Stimulated activated CD4-positive, alpha-beta T cell treated with anti-CD3 and anti-CD28 coated beads, Interleukin-2, amount 100 ng/mL, for 24 hours (primary cell): Measurements from ENCODE around the gene TGFBR2.
A peak's percentile ranks its signal among the peaks of the same experiment; 100 is the strongest.
"Not testable (repeated sequence)": the region's sequence is repeated elsewhere in the genome, so short reads cannot be mapped to it uniquely, and the experiment has no call there.

Experiments used
- DNase-seq, 2 donors: peaks; one replicate each; pipeline ENCODE4 v3.0.0-alpha.2; 2020

Gene TGFBR2

DNA sequence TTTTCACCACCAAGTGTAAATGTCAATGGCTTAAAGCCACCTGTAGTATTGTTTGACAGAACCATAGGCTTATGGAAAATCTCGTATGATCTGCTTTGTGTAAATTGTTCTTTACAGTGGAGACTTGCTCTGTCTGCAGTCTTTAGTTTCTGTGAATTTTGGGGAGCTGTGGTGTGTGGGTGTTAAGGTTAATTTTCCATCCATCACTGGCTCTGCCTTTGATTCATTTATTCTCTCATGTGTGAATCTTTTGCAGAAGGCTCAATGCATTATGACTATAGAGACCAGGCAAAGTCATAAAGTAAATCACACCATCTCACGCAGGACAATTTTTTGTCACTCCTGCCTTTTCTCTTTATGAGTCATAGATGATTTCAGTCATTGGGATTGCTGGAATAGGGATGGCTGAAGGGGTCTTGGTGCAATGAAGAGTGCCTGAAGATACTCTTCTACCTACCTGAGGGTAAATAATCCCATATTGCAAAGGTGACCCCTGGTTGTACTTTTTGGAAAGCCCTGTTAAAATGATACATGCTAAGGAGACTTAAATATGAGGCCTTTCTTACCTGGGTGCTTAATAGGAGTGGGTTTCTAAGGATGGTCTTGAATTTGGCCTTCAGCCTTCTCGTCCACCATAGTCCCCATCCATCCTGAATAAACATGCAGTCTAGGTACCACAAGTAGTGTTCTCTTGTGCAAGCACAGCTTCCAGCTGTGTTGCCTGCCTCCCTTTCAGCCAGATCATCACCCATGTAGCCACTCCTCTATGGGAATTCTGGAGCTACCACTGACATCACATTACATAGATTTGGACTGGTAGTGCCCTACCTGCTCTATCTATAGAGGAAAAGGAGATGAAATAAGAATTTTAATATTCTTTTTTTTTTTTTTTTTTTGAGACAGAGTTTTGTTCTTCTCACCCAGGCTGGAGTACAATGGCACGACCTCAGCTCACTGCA, 14.3 kb downstream of the TGFBR2 start:
- peak; percentile 48 to 56 for DNase-seq

DNA sequence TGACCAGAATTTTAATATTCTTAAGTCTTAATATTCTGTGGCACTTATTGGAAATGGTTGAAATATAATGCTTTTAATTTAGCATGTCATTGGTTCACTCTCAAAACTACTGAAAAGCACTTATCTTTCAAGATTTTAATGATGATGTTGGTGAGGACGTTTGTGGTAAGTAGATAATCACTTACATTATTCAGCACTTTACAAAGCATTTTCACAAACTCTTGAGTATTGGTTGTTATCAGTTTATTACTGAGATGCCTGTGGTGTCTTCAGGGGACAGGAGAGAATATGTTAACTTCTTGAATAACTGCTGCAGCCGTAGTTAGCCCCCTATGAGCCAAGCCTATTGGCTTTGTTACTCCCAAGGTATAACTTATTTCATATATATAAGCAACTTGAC, 15.2 kb downstream of the TGFBR2 start:
- no peak for DNase-seq

DNA sequence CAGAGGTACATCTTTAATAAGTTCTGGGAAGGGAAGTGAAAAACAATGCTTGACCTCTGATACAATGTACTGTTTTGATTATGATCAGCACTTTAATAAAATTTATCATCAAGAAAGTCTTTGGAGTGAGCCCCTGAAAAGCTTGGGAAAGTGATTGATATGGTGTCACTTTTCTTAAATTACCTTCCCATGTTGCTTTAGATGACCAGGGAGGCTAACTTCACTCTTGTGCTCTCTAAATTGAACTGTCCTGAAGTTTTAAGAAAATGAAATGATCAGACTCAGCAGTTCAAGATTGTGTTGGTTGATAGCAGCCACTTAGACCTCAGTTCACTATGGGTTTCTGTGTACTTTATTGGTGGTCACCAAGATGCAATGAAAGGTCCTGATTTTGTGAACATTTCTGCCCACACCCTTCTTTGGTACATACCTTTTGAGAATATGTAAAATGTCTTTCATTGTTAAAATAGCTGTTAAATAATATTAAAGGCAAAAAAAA, 15.7 kb downstream of the TGFBR2 start:
- DNase-seq = no peak

DNA sequence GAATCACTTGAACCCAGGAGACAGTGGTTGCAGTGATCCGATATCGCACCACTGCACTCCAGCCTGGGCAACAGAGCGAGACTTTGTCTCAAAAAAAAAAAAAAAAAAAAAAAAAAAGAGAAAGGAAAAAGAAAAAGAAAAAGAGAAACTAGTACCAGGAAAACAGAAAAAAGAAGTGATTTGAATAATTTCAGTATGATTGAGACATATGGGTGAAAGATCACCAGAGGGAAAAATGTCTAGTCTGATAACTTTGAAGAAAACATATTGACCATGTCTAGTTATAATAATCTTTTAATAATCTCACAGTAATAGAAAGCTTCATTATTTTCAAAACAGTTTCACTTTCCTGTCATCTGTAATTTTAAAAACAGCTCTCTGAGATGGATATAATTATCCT, 16.4 kb downstream of the TGFBR2 start:
- DNase-seq = no peak

DNA sequence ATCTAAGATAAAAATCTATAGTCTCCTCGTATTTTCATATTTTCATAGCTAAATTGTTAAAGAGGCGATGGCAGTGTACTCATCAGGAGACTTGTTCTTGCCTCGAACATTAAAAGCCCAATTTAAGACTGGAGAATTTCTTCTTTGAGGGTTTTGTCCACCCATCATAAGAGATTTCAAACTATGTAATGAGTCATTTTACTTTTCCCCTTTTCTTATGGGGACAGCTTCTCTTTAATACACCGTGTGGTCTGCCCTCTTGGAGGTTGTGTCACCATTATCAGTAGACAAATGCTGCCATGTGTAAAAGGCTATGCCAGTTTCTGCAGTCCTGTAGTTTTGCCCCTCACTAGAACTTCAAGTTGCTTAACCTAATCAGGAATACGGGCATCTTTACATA, 16.9 kb downstream of the TGFBR2 start:
- DNase-seq = no peak

DNA sequence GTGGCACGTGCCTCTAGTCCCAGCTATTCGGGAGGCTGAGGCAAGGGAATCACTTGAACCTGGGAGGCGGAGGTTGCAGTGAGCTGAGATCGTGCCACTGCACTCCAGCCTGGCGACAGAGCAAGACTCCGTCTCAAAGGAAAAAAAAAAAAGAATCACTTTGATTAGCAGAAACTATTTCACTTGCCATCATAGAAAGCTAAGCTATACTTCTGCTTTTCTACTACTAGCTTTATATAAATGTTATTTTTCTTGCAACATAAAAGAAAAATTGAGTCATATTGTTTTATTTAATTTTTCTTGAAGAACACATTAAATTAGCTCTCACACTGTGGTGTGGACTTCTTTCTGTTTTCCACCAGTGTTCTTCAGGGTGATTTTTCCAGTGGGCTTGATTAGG, 18.1 kb downstream of the TGFBR2 start:
- not testable (repeated sequence) for DNase-seq

DNA sequence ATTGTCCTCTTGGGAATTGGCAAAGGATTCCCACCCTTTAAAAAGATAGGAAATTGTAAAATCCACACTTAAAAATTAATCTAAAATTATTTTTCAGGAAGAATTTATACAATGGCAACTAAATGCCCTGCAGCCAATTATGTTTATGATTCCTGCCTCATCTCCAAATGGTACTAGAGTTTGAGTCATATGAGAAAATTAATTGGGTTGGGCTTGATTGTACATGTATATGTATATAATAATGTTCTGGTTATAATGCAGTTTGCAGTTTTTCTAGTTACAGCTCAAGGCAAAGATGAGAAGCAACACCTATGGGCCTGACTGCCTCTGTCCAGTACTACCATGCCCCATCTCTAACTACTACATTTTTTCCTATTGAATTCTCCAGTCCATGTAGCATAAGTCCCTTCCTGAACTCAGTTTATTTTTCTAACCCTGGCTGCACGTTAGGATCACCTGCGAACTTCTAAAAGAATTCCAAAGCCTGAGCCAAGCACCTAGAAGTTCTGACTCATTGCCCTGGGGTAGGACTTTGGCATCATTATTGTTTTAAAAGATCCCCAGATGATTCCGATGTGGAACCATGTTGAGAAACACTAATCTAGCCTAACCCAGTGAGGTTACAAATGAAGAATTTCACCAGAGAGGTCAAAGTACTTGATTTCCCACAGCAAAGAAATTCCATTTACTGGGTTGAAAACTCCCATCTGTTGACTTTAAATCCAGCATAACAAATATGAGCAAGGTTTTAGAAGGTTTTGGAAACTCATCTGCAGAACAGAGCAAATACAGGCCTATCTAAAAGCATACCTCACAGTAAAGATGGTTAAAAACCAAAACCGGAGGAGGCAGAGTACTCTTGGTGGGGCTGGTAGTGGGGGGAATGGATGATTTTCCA, 19.4 kb downstream of the TGFBR2 start:
- DNase-seq = no peak

DNA sequence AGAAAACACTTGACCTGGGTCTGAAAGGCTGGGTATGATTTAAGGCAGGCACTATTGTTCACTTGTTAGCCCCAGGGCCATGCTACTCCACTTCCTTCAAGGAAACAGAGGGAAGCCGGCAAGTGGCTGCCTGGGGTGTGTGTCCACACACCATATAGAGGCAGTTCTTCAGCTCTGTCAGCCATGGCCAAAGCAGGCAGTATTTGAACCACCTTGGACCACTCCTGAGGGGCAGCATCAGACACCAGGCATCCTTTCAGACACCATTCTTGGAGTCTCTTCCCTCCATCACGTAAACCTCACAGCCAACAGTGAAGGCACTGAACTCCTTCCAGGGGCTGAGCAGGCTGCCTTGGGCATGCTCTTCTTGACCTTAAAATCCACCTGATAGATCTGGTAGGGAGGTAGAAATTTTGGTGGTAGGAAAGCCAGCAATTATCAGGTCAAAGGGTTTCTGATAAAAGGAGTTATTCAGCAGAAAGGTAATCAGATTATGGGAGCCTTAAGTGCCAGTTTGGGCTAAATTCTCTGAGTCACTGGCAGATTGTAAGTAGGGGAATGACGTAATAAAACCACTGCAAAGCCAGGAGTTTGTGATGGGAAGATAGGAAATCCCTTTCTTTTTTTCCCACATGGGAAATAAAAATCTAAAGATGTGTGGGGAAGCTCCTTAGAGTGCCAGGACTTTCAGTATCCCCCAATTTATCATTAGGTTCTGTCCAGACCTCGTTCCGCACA, 20.2 kb downstream of the TGFBR2 start:
- DNase-seq = no peak

DNA sequence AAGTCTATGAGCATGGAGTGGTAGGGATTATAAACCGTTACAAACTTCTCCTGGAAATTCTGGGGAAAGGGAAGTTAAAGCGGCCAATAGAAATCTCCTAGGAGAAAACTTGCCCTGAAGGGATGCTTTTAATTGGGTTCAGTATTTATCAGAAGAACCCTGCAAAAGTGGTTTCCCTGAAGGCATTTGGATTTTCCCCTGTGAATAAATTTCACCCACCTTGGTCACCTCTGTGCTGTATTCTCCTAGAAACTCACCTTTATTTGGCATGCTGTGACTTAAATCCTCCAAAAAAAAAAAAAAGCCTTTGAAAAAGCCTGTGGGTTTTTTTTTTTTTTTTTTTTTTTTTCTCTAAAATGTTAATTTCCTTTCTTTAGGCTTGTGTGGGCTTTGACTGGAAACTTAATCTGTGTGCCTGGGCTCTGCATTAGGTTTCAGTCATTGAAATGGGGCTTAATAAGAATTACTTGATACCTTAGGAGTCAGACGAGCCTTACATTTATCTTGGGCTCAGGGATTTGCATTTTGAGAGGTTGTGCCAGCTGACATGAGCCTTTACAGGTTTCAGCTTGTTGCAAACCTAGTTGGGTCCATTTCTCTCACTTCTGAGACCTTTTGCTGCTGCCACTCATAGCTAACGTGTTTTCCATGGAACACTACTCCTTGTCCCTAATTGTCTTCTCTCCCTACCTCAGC, 22.0 kb downstream of the TGFBR2 start:
- DNase-seq = no peak

DNA sequence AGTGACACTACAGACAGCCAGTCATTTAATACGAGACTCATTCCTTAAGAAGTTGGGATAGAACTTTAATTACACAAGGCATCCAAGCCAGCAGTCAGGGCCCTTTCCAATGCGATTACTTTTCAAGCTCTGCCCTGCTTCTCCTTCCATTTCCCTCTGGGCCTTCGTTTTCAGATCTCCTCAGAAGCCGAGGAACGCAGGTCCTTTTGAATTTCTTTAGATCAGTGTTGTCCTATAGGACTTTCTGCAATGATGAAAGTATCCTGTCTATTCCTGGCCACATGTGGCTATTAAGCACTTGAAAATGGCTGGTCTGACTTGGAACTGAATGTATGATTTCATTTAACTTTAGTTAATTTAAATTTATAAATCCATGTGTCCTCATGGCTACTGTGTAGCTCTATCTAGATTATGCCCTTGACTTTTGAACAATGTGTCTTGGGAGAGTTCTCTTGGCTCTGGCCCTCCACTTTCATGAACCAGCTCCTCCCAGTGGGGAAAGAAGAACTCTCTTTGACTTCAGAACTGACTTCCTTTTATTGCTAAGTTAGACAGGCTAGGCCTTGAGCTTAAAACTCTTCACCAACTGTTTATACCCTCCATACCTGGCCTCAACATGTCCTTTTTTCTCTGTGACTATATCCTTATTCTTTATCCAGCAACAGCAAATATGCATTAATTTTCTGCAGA, 22.6 kb downstream of the TGFBR2 start:
- DNase-seq = no peak

DNA sequence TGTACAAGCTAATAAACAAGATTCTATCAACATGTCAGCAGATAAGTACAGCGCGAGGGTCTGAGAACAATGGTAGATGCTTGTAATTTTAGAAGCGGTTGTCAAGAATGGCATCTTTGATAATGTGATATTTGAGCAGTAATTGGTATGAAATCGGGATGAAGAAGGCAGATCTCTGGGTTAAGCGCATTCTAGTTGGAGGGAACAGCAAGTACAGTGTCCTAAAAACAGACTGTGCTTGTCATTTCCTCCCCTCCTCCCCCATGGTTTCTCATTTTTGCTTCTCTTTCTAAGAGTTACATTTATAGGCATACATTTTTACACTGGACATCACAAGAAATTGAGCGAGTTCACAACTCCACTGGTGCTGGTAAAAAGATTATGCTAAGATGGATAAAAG, 23.3 kb downstream of the TGFBR2 start:
- DNase-seq = no peak

DNA sequence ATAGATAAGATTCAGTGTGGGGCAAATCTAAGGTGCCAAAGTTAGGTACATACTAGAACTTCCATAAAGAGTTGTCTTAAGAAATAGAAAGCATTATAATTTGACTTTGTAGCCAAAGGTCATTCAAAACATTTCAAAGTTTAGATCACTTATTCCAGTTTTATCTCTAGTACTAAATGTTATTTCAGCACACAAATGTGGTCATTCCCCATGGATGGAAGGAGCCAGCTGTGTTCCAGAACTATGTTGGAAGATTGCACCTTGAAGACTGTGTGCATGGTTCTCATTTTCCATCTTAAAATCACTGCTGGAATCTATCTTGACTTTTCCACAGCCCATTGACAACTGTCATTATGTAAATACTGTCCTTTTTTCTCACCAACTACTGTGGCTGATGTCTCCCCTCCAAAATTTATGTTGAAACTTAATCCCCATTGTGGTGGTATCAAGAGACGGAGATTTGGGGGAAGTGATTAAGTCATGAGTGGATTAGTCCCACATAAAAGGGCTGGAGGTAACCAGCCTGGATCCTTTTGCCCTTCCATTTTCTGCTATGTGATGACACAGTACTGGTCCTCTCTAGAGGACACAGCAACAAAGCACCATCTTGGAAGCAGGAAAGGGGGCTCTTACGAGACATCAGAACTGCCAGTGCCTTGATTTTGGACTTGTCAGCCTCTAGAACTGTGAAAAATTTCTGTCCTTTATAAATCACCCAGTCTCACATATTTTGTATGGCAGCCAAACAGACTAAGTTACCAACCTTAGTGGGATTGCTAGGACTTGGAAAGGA, 24.0 kb downstream of the TGFBR2 start:
- DNase-seq = no peak

DNA sequence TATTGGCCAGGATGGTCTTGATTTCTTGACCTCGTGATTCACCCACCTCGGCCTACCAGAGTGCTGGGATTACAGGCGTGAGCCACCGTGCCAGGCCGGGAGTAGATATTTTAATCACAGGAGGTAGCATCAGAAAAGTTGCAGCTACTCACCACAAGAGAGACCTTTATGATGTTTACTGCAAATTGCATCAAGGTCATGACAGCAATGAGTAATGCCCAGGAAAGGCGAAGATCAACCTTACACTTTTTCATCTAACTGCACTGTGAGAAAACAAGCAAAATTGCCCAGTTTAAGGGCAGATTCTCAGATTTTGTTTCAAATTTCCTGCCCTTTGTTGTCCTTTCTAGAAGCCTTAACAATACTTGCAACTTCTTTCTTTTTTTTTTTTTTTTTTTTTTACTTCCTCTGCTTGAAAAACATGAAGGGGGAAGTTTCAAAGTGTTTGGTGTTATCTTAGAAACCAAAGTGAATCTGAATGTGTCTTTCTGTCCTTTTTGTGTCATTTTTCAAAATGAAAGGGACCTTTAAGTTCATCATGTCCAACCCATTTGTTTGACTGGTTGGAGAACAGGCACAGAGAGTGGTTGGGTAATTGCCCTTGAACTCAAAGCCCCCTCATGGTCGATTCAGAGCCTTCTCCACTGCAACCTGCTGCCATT, 25.0 kb downstream of the TGFBR2 start:
- DNase-seq = peak; percentile 51 to 60

DNA sequence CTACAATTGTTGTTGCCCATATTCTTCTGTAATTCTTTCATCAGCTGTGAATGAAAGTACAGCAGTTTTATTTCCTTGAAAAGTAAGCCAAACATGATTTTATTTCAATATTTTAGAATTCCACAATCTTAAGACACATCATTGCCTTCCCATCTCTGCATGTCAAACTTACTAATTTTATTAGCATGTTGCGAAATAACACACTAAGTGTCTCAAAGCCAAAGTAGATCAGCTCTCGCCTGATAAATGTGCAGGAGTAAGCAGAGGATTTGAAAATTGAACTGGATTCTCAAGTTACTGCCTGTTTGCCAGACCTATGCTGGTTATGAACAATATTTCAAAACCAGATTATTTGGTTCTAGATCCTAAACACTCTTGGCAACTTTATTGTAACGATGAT, 25.7 kb downstream of the TGFBR2 start:
- no peak for DNase-seq

DNA sequence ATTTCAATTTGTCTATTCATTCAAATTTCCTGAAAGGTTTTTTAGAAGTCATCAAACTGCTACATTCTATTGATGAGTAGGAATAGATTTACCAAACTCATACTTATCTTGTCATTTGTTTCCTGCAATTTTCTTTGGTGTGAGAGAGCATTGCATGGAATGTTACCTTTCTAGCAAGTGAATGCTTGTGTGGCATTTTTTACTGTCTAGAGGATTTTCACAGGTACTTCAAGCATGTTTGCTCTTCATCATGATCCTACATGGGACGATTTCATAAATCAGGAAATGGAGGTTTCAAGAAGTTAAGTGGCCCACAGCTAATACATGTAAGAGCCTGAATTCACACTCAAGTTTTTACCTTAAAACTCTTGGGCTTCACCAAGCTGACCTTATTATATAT, 26.1 kb downstream of the TGFBR2 start:
- DNase-seq = no peak

DNA sequence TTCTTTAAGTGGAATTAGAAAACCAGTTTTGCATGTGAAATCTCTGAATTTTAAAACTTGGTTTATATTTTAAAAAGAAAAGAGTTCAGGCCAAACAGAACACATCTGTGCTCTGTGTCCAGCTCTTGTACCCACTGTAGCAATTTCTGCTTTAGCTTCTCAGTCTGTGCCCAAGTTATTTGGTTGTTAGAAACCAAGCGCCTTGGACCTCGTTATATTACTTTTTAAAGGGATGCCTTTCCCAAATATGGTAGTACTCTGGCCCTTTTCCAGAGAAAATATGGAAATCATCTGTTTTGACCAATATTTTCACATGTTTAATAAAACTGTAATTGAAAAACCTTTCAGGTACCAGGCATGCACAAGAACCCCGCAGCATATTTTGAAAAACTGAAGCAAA, 27.3 kb downstream of the TGFBR2 start:
- DNase-seq = no peak

DNA sequence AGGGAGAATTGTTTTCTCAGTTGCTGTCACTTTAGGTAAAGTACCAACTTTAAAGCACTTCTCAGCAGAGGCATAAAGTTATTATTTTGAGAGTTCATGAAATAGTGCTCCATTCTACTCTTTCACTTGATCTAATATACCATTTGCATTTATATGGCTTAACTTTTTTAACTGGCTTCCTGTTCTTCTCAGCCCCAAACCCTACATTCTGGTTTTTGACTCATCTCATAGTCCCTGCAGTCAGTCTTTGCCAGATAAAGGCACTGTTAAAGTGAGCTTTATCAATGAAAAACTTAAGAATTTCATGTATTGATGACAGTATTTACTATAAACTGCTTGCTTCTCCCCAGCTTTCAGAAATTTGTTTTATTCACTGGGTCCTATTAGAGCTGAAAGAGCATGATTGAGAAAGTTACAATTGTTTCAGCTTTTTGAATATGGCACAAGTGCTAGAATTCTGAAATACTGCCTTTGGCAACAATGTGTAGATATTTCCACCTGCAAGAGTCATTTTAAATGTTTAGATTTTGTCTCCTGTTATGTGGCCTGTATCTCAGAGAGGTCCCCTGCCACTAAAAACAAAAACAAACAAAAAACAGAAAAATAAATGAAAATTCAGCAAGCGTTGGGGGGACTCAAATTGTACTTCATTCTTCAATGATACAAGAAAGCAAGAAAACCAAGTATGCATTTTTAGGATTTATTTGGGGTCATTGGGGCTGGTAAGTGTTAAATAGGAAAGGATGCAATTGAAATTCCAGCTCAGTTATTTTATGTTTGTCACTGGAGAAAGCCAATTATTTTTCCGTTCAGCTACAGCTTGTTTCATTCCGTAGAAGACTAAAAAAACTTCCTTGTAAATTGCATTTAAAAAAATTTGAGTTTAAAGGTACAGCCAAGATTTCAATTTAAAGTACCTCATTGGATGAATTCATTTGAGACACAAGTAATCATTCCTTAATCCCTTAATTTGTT, 28.6 kb downstream of the TGFBR2 start:
- no peak for DNase-seq

DNA sequence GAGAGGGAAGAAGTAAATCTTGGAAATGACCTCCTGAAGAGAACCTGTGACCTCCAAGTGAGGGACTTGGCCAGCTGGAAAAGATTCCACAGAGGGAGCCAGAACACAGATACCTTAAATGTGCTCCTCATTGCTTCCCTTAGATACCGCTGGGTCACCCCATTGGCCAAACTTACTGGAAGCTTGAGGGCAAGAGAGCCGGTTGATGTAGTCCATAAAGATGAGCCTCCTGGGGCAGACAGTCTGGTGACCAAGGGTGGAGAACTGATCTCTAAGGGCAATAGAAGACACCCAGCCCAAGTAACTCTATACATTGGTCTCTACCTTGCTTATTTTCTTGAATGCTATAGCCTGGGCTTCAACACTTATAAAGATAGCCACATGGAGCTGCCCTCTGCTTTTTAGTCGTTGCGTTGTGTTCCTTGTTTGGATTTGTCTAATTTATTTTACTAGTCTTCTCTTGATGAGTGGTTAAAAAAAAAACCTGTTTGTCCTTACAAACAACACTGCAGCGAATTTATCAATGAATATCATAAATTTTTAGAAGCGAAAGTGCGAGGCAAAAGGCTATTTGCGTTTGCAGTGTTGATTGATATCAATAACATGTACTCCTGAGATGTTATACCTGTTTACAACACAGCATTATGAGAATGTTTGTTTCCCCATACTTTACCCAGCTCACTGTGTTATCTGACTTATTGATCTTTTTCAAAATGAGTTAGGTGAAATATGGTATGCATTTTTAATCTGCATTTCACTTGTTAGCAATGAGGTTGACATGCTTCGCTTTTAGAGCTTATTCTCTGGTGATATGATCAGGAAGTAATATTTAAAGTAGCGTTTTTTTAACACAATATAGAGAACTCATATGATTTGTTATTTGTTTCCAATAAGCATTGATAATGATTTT, 31.2 kb downstream of the TGFBR2 start:
- DNase-seq = no peak
